HuH-7.5 (cell line): Measurements from ENCODE around the gene ADAMTS7.
"Not testable (repeated sequence)": the region's sequence is repeated elsewhere in the genome, so short reads cannot be mapped to it uniquely, and the experiment has no call there.

ENCODE experiments used
- DNase-seq: peaks from one replicate; pipeline ENCODE4 v3.0.0; 2011; ENCODE audit warnings: low spot score

ADAMTS7 gene

DNA sequence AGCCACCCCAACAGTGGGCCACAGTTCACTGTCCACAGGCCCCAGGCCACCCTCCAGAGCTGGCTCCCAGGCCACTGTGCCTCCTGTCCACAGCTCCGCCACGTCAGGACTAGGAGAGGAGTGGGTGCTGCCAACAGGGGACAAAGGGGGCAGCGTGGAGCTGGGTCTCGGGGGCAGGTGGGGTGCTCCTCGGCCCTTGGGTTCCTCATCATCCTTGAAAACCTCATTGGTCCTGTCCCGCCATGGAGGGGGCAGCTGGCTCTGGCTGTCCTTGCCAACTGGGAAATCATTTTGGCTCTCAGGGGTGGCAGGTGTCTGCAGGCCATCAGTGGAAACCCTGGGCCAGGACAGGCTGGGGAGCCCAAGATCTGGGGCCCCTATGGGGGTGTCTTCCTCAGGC lies 45.2 kb downstream of the ADAMTS7 start:
- no peak for DNase-seq

DNA sequence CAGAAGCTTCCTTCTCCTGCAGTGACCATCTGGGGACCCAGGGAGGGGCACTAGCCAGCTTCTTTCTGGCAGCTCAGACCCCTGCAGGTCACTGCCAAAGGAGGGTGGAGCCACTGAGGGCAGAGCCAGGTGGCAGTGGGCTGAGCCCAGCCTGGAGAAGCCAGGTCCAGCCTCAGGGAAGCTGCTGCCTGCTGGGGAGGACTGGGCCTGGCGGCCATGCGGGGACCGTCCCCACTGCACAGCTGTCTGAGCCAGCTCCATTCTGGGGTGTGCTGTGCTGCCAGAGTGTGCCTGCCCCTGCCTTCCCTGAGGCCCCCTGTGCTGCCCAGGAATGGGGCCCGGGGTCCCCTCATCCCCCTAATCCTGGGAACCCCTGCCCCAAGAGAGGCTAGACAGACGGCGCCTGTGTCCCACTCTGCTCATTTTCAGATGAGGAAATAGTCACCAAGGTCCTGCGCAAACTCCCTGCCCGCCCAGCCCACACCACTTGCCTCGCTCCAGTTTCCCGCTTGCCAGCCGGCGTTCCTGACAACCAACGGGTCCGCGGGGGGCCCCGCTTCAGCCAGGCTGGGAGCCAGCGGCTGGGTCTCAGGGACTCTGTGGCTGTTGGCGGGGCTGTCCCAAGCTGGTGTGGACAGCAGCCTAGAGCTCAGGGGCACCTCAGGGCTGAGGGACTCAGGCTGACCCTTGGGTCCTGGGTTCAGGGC lies 46.0 kb downstream of the ADAMTS7 start:
- not testable (repeated sequence) for DNase-seq

GRCh38 chr15:78764340-78765153 lies 46.7 kb downstream of the ADAMTS7 start:
- DNase-seq, result not testable (repeated sequence)

- DNase-seq, result no peak
Observed at GRCh38 chr15:78763796-78764241, 47.4 kb downstream of the ADAMTS7 start.

DNA sequence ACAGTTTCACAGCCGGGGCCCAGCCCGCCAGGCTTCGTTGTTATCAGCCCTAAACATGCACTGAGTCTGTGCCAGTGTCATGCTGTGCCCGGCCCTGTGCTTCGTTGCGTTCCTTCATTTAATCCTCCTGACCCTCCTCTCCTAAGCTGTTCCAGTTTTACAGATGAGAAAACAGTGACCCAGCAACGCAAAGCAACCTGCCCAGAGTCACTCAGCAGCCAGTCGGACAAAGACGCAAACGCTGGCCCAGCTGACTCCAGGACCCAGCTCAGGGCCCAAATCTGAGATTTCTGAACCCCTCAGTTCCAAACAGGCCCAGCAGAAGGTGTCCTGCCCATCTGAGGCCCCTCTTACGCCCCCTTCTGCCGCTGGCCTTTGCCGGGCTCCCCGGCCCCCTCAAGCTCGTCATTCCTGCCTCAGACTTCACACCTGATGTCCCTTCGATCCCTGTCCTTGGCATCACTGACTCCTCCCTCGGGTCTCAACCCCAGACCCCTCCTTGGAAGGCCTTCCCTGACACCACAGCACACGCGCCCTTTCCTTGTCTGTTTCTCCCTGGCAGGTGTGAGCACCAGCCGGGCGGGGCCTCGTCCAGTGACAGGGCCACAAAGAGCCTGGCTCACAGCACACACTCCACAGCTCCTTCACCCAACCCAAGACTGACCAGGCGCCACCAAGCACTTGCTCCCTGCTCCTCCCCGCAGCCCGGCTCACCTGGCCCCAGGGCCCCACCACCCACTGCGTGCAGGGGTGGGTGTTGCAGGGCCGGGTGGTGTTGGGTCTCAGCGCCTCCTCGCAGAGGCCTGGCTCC lies 48.1 kb downstream of the ADAMTS7 start:
- DNase-seq, result no peak

- DNase-seq, result not testable (repeated sequence)
Observed at GRCh38 chr15:78762386-78762961, 48.8 kb downstream of the ADAMTS7 start.

DNA sequence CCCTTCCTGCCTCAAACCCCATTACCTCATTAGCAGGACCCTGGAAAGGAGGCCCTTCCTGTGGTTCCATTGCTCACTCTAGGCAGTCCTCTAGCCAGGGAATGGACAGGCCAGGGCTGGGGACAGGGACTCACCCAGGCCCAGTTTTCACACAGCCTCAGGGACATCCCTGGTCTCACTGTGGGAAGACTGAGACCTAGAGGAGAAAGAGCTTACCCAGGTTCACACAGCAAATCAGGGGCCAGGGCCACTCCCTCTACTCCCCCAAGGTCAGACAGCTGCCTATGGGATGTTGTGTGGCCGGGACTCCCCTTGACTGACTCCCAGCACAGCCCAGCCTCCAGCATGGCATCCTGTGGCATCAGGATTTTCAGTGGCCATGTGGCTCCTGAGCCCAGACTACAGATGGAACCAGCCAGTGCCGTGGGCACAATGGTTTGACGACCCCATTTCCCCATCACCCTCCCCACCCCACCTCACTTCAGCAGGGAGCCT lies 49.3 kb downstream of the ADAMTS7 start:
- no peak for DNase-seq

DNA sequence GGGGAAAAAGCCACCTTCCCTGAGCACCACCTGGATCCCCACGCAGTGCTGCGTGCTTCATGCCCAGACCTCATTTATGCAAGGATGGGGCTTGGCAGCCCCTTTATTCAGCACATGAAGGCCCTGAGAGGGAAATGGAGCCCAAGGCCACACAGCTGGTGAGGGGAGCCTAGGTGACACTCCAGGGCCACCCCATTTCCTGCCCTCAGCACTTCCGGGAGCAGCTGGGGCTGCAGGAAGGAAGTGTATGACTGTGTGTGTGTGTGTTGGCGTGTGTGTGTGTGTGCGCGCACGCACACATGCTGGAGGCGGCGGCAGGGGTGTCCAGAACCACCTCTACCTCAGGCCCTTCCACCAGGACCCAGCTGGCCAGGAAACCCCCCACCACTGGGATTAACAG lies 49.8 kb downstream of the ADAMTS7 start:
- DNase-seq, result not testable (repeated sequence)

GRCh38 chr15:78761020-78761419 lies 50.2 kb downstream of the ADAMTS7 start:
- DNase-seq, result no peak

GRCh38 chr15:78760091-78760882 lies 51.0 kb downstream of the ADAMTS7 start:
- DNase-seq, result not testable (repeated sequence)

DNA sequence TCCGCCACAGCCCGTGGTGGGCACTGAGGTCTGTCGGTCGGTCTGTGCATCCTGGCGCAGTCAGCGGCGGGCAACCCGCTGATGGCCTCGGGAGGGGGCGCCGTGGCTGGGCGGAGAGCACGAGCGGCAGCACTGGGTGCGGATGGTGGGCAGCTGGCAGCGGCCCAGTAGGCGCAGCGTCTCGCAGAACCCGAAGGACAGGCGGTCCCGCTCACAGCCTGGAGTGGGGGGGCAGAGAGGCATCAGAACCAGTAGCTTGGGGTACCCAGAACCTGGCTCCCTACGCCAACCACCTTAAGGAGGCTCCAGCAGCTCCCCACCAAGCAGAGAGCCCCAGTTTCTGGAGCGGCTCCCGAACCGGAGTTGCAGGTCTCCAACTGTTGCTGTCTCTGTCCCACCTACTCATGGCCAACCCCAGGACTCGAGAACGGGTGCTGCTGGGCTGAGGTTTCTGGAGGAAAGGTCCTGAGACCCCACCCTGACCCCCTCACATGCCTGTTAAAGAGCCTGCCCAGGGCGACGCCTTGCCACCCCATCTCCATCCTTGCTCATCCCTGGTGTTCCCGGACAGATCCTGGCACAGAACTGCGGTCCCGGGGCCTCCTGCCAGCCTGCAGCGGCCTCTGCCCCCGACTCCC lies 51.8 kb downstream of the ADAMTS7 start:
- DNase-seq, result not testable (repeated sequence)

GRCh38 chr15:78758486-78759200 lies 52.6 kb downstream of the ADAMTS7 start:
- DNase-seq, result not testable (repeated sequence)

DNA sequence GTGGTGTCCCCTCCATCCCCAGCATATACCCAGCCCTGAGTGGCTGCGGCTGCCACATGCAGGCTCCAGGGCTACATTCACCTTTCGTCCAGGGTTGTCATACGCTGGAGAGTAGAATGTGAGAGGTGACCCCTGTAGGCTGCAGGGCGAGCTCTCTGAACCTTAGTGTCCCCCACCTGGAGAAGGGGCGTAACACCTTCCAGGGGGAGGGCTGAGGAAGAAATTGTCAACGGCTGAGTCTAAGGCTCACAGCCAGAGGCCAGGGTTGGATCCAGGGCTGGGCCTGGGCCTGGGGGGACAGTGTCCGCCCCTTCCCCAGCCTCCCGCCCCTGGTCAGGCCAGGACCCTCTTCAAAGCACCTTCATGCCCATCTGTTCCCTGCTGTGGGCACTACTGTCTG lies 53.2 kb downstream of the ADAMTS7 start:
- not testable (repeated sequence) for DNase-seq

DNA sequence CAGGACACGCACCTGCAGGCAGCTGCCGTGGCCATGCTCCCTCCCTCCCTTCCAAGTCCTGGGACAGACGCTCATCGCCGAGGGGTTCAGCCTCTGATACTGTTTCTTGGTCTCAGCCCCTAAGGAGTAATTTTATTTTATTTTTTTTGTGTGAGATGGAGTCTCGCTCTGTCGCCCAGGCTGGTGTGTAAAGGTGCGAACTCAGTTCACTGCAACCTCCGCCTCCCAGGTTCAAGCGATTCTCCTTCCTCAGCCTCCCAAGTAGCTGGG lies 53.7 kb downstream of the ADAMTS7 start:
- no peak for DNase-seq

- not testable (repeated sequence) for DNase-seq
Observed at GRCh38 chr15:78756781-78757635, 54.3 kb downstream of the ADAMTS7 start.

DNA sequence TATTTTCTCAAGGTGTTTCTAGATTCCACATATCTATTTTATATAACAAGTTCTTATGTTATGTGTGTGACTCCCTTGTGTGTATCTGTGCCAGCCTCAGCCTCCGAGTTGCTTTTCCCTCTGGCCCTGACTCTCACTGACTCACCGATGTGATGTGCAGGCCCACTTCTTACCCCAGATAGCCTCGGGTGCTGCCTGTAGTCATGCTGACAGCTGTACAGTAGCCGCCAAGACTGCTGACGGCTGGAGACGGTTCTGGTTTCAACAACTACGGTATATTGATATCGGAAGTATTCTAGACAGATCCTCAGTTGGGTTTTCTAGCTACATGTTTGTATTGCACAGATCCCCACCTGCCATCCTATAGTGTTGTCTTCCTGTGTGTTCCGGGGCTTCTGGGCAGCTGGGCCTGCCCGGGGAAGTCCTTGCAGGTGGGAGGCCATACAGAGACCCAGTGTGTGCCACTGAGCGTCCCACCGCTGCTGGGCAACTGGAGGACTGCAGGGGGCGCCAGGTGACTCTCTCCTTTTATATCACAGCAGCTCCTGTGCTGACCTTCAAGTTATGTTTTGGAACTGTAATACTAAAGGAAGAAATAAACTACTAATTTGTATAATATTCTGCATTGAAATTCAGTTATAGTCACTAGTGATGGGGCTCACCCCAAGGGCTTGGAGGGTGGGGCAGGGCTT lies 55.2 kb downstream of the ADAMTS7 start:
- peak; percentile 65 for DNase-seq

GRCh38 chr15:78754637-78755280 lies 56.5 kb downstream of the ADAMTS7 start:
- DNase-seq, result peak; percentile 61
